Stimulated activated CD8-positive, alpha-beta memory T cell treated with anti-CD3 and anti-CD28 coated beads, Interleukin-15, amount 100 ng/mL, for 24 hours (primary cell): Measurements from ENCODE around the gene CTNNA1.

Experiments used
- DNase-seq: peaks from one replicate; pipeline ENCODE4 v3.0.0-alpha.2; 2020; ENCODE audit warnings: low read depth

Gene CTNNA1

DNA sequence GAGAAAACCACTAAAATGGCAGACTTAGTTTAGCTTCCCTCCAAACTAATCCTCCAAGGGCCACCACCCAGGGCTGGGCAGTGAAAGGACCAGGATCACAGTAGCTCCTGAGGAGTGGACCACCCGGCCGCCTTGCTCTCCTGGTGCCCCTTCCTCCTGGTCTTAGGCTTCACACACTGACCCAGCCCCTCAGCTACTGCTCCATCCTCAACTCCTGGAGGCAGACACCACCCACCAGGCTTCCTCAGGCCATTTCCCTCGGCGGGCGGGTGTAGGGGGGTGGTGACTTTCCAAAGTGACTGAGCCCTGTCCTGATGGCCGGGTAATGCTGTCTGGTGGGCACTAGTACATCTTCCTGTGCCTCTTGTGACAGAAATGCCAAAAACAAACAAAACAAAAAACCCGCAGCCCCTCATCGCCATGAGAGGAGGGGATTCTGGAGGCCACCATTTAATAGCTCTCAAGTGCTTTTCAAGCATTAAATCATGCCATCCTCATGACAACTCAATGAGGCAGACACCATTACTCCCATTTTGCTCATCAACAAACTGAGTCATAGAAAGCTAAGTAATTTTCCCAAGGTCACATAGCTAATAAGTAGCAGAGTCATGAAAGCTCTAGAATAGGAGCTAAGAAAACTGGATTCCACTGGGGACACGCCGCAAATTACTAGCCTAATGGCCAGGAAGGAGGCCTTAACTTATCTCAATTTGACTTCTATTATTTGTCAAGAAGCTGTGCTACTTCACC, 213.2 kb downstream of the CTNNA1 start:
- DNase-seq: no peak

DNA sequence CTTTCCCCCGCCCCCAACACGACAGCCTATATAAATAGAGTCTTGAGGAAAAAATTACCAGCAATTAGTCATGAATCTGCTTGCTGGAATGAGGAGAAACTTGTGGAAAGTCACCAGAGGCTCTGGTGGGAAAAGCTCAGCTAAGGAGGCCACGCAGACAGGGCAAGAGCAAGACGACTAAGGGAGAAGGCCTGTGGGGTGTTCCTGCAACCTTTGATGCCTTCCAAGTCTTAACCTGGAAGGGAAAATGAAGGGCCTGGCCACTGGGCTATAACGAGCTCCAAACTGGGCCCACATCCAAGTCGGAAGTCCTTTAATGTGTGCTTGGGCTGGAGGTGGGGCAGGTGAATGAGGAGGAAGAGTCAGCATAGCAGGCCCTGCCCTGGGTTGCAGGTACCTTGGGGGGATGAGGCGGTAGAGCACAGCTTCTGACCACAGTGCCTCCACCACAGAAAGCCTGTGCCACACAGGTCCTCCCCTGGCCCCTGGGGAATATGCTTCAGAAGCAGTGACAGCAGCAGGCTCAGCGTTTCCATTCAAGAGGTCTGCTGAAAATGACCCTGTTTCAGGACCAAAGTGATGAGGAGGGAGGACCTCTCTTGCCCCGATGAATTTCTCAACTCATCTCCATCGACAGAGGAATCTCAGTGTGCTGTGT, 214.7 kb downstream of the CTNNA1 start:
- no peak for DNase-seq

GRCh38 chr5:138968601-138969000, 215.4 kb downstream of the CTNNA1 start:
- DNase-seq: no peak

DNA sequence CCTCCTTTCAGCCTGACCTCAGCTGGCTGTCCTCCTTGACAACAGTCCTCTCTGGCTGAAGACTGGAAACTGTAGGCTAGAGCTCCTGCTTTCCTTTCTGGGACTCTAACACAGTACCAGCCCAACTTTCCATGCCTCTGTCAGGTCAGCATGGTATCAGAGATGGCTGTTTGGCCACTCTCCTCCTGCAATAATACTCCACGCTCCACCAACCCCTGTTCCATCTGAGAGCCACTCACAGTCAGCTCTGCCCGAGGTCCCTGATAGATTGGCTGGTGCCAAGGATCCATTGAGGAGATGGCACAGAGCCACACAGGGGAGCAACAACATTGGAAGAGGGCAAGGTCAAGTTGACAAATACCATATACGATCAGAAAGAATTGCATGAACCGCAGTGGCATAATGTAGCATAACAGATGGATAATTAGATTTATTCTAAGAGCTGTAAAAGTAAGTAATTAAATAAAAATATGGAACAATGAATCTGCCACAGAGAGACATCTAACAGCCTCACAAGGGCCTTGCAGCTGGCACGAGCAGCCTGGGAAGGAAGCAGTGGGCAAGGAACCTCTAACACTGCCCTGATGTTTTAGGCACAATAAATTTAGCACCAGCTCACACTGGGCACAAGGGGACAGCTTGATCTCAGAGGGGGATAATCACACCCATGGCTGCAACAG, 216.2 kb downstream of the CTNNA1 start:
- no peak for DNase-seq

- no peak for DNase-seq
These were observed 219.0 kb downstream of the CTNNA1 start for GRCh38 chr5:138972230-138972629.

GRCh38 chr5:138972836-138973235, 219.6 kb downstream of the CTNNA1 start:
- no peak for DNase-seq

- no peak for DNase-seq
These were observed 221.2 kb downstream of the CTNNA1 start for GRCh38 chr5:138974227-138975063.

GRCh38 chr5:138975098-138975847, 222.0 kb downstream of the CTNNA1 start:
- no peak for DNase-seq

DNA sequence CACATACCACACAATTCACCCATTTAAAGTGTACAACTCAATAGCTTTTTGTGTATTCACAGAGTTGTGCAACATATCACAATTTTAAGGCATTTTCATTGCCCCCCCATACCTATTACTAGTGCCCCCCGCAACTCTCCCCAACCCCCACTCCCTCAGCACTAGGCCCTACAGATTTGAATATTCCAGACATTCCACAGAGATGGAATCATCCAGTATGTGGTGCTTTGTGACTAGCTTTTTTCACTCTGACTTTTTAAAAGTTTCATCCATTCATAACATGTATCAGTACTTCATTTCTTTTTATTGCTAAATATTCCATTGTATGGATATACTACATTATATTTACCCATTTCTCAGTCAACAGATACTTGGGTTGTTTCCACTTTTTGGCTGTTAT, 224.9 kb downstream of the CTNNA1 start:
- no peak for DNase-seq

DNA sequence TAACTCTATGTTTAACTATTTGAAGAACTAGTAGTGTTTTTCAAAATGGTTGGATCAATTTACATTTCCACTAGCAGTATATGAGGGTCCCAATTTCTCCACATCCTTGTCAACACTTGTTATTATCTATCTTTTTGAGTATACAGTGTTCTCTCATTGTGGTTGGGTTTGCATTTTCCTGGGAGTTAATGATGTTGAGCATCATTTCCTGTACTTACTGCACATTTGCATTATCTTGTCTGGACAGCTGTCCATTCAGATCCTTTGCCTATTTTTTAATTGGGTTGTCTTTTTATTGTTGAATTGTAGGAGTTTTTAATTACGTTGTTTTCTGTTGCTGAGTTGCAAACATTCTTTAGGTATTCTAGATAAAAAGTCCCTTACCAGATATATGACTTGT, 225.4 kb downstream of the CTNNA1 start:
- DNase-seq: no peak

DNA sequence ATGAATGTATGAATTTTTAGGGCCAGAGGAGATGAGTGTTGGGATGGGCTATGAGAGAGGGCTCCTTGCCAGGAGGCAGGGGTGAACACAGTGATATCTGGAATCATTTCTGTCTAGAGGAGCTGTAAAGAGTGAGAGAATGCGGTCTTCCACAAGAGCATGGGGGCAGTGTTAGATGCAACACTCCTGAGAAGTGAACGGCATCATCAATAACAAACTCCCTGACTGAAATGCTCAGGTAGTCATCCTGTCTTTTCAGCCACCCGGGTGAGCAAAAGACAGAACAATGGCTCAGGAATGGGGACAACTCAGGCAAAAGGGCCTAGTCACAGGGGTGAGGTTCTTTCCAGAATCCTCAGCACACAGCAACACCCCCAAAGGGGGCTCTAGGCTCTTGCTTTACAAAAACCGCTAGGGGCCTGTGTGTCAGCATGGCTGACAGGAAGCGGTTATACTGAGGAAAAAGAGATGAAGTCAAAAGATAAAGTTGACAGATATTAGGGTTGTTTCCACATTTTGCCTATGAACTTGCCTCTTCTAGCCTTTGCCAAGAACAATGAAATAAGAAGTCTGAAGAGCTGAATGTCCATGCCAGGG, 226.6 kb downstream of the CTNNA1 start:
- no peak for DNase-seq

- no peak for DNase-seq
These were observed 227.2 kb downstream of the CTNNA1 start for GRCh38 chr5:138980441-138980840.

DNA sequence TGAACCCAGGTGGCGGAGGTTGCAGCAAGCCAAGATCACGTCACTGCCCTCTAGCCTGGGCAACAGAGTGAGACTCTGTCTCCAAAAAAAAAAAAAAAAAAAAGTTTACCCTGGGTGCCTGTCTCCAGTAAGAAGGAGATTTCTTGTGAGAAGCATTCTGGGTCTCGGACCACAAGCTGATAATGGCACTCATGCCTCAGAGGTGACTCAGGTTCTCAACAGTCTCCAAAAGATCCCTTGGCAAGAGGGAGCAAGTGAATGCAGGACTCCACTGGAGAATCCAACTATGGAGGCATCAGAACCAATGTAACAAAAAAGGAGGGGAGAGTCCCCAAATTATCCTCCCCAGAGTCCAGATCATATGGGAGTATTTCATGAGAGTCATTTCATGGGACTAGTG, 227.9 kb downstream of the CTNNA1 start:
- DNase-seq: no peak

DNA sequence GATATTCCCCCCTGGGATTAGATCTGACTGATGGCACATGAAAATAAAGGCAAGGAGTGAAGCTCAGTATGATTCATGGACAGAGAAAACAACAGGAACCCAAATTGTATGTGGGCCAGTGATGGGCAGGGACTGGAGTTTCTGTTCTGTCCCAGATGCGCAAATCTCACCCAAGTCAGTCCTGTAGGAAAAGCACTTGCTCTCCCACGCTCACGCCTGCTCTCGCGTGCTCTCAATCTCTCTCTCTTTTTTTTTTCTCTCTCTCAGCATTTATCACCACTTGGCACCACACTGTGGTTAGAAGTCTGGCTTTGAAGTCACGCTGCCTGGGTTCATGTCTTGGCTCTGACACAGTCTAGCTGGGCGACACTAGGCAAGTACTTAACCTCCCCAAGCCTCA, 228.4 kb downstream of the CTNNA1 start:
- DNase-seq: no peak

- no peak for DNase-seq
These were observed 230.8 kb downstream of the CTNNA1 start for GRCh38 chr5:138983984-138984383.
